HEK293 (cell line): ENCODE data around the gene OR2T2.
"Not testable (repeated sequence)": the region's sequence is repeated elsewhere in the genome, so short reads cannot be mapped to it uniquely, and the experiment has no call there.

ENCODE experiments used
- CTCF ChIA-PET: fragments of 350-600 bp; formaldehyde crosslinking; extraction: SDS; loops from one replicate; lab custom pipeline; 2021; ENCODE audit warnings: antibody characterized with exemption; lab: Yijun Ruan, JAX
- POLR2A ChIA-PET: fragments of 300-600 bp; formaldehyde crosslinking; extraction: SDS; loops from one replicate; lab custom pipeline; 2020; ENCODE audit warnings: antibody characterized with exemption, inconsistent platforms; lab: Yijun Ruan, JAX
- H3K27ac ChIP-seq: fragments of 200-500 bp; sonication (Bioruptor generic); 2 replicates; pipeline ENCODE4 v1.5.1; 2014; ENCODE audit warnings: low read depth, low read length, control low read depth, inconsistent platforms; ENCODE audit errors: extremely low read depth
- H3K36me3 ChIP-seq, 2 experiments: fragments of 200-500 bp in 1 of 2; sonication (Bioruptor generic) in 1 of 2; 1 replicate in 1 of 2; 2 replicates in 1 of 2; pipeline ENCODE4 v1.5.1; 2014 to 2017; ENCODE audit warnings: inconsistent platforms in 2 of 2, low read length in 2 of 2; ENCODE audit not compliant: control insufficient read depth in 2 of 2, insufficient read depth in 1 of 2
- H3K4me1 ChIP-seq: fragments of 200-500 bp; sonication (Bioruptor generic); 2 replicates; pipeline ENCODE4 v1.5.1; 2014; ENCODE audit warnings: mild to moderate bottlenecking, low read length, inconsistent platforms; ENCODE audit not compliant: control insufficient read depth, insufficient read depth
- H3K4me3 ChIP-seq: 2 replicates; pipeline ENCODE4 v1.5.1; 2011; ENCODE audit warnings: low read depth, mild to moderate bottlenecking, control low read depth, low read length, moderate library complexity
- H3K9me3 ChIP-seq: fragments of 200-500 bp; sonication (Bioruptor generic); 2 replicates; pipeline ENCODE4 v1.5.1; 2014; ENCODE audit warnings: low read depth, low read length, inconsistent platforms; ENCODE audit not compliant: control insufficient read depth, insufficient read depth

Gene OR2T2

DNA sequence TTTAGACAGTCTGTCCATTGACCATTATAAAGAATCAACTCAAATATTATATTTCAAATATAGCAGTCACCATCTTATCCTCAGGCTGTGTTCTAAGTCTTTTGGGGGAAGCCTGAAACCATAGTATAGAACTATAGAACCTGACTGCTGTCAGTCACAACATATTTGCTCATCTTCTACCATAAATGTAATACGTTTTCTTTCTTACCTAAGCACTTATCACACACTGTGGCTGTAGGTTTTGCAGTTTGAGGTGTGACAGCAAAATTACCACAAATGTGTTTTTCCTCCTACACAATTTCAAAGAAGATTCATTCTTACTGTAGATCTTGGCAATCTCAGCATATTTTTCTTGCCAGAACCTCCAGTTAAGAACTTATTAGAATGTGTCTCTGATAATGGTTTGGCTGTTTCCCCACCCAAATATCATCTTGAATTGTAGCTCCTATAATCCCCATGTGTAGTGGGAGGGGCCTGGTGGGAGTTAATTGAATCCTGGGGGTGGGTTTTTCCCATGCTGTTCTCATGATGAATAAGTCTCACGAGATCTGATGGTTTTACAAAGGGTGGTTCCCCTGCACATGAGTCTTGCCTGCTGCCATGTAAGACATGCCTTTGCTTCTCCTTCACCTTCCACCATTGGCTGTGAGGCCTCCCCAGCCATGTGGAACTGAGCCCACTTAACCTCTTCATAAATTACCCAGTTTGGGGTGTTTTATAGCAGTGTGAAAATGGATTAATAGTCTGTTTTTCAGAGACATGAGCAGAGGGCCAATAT lies 2.7 kb upstream of the OR2T2 start:
- H3K27ac ChIP-seq = not testable (repeated sequence)

DNA sequence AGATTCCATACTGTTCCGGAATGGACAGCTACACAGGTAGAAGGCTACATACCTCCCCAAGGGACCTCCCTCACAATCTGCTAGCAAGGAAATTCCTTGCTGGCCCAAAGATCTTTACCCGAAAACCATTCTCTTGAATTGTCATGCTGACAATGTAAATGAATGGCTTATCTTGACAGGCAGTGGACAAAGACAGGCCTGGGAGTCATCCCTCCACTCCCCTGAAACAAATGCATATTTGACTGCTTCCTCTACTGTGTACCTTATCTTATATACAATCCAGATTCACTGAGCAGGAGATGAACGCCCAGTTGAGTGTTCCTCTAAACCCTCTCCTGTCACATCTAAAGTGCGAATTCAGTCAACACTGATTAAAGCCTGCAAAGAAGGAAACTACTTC lies 834 bp upstream of the OR2T2 start:
- H3K27ac ChIP-seq, POLR2A ChIA-PET, H3K4me3 ChIP-seq, CTCF ChIA-PET, H3K9me3 ChIP-seq, H3K36me3 ChIP-seq, H3K4me1 ChIP-seq: not testable (repeated sequence)

More for the DNA sequence above, 2.7 kb upstream of the OR2T2 start:
- CTCF ChIA-PET, H3K4me3 ChIP-seq, H3K36me3 ChIP-seq, H3K4me1 ChIP-seq, POLR2A ChIA-PET, H3K9me3 ChIP-seq: not testable (repeated sequence)

- H3K36me3 ChIP-seq, H3K9me3 ChIP-seq, H3K4me1 ChIP-seq, H3K27ac ChIP-seq, H3K4me3 ChIP-seq, CTCF ChIA-PET, POLR2A ChIA-PET: not testable (repeated sequence)
Observed at GRCh38 chr1:248448409-248449074, 3.1 kb downstream of the OR2T2 start.

GRCh38 chr1:248449821-248450465 lies 4.5 kb downstream of the OR2T2 start:
- H3K4me3 ChIP-seq, H3K27ac ChIP-seq, H3K9me3 ChIP-seq, CTCF ChIA-PET, H3K36me3 ChIP-seq, POLR2A ChIA-PET, H3K4me1 ChIP-seq: not testable (repeated sequence)

DNA sequence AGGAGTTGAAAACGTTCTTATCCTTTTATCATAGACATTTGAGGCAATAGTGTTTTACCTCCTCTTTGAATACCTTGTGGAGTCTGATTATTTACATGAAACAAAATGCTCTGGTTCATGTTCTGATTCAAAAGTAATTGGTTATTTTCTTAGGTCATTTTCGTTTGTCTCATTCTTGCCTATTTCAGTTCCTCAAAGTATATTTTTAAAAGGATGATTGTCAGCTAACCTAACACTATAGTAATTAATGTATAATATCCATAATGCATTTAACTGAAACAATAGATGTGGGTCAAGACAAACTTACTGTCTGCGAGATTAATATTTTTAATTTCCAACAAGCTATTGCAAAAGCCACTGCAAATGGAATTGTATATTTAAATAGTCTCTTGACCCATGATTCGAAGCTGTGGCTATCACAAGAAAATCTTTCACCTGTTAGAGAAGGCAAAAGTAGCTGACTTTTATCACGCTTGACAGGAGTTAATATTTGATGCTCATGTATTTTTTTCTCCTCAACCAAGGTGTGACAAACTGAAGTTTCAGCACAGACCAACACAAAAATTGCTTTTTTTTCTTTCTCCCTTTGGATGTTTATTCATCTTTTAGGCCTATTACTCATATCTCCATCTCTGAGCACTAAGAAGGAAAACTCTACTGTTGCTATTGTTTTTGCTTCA lies 5.2 kb downstream of the OR2T2 start:
- CTCF ChIA-PET, POLR2A ChIA-PET, H3K4me3 ChIP-seq: not testable (repeated sequence)

GRCh38 chr1:248453619-248454018 lies 8.2 kb downstream of the OR2T2 start:
- H3K27ac ChIP-seq, H3K9me3 ChIP-seq, H3K36me3 ChIP-seq, H3K4me1 ChIP-seq, POLR2A ChIA-PET, H3K4me3 ChIP-seq, CTCF ChIA-PET: not testable (repeated sequence)

More for the DNA sequence above, 5.2 kb downstream of the OR2T2 start:
- H3K36me3 ChIP-seq, H3K9me3 ChIP-seq, H3K27ac ChIP-seq, H3K4me1 ChIP-seq: not testable (repeated sequence)

DNA sequence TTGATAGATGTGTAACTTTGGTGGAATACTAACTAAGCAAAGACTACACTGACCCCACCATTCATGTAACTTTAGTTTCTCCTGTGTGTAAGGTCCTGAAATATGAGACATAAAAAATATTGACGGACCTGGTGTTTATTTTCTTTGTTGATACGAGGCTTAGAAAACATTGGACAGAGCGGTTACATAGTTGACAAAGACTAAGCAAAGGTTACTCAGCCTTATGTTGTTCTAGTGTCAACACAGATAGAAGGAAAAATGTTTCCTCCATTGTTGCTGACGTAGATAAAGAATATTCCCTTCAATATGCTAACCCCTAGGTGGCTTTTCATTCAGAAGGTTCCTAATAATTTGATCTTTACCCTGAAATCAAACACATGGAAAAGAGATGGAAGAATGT lies 9.6 kb downstream of the OR2T2 start:
- H3K4me1 ChIP-seq, H3K36me3 ChIP-seq, H3K4me3 ChIP-seq, H3K27ac ChIP-seq, CTCF ChIA-PET, H3K9me3 ChIP-seq, POLR2A ChIA-PET: not testable (repeated sequence)

GRCh38 chr1:248456635-248457034 lies 11.2 kb downstream of the OR2T2 start:
- CTCF ChIA-PET, H3K36me3 ChIP-seq, H3K4me3 ChIP-seq, H3K27ac ChIP-seq, H3K9me3 ChIP-seq, H3K4me1 ChIP-seq, POLR2A ChIA-PET: not testable (repeated sequence)

- H3K4me1 ChIP-seq, CTCF ChIA-PET, H3K36me3 ChIP-seq, H3K4me3 ChIP-seq, H3K27ac ChIP-seq, POLR2A ChIA-PET, H3K9me3 ChIP-seq: not testable (repeated sequence)
Observed at GRCh38 chr1:248459117-248459516, 13.7 kb downstream of the OR2T2 start.
